K562 (cell line): Measurements from ENCODE around the gene RPL10A. TPM values are rescaled to one million over a fixed set of nuclear protein-coding genes. Genes with fewer than 3 reads are reported as not detected.

Source experiments
- CREM ChIP-seq: IDR thresholded peaks from 2 replicates; pipeline ENCODE4 v1.6.1; 2014; ENCODE audit warnings: antibody characterized with exemption, low read depth
- DIDO1 ChIP-seq: fragments of 450-650 bp; IDR thresholded peaks from 2 replicates; pipeline ENCODE4 v1.6.1; 2016; ENCODE audit warnings: low read depth, missing biosample characterization, missing genetic modification characterization
- EWSR1 ChIP-seq: fragments of 450-650 bp; IDR thresholded peaks from 2 replicates; pipeline ENCODE4 v1.6.1; 2018; ENCODE audit warnings: borderline replicate concordance, mild to moderate bottlenecking, low read depth, moderate library complexity; ENCODE audit not compliant: partially characterized antibody
- FOXM1 ChIP-seq, 2 experiments: fragments of 450-650 bp in 1 of 2; sonication (generic) in 1 of 2; formaldehyde crosslinking in 1 of 2; IDR thresholded peaks; 2 replicates each; pipeline versions ENCODE4 v1.6.1 to v1.9.0; 2017 to 2022; ENCODE audit warnings: low read depth in 2 of 2, mild to moderate bottlenecking in 2 of 2, missing genetic modification reagents in 1 of 2, moderate library complexity in 1 of 2
- MTA3 ChIP-seq: fragments of 450-650 bp; formaldehyde crosslinking; IDR thresholded peaks from 2 replicates; pipeline ENCODE4 v1.6.1; 2017; ENCODE audit warnings: mild to moderate bottlenecking, borderline replicate concordance
- NR2C1 ChIP-seq, 2 experiments: fragments of 450-650 bp; IDR thresholded peaks; 2 replicates each; pipeline ENCODE4 v1.6.1; 2017; ENCODE audit warnings: mild to moderate bottlenecking in 2 of 2, antibody characterized with exemption in 1 of 2, inconsistent platforms in 1 of 2, missing compliant biosample characterization in 1 of 2, missing genetic modification characterization in 1 of 2
- NRF1 ChIP-seq, 2 experiments: fragments of 450-650 bp; IDR thresholded peaks in 1 of 2; conservative IDR thresholded peaks in 1 of 2; 2 replicates each; pipeline ENCODE4 v1.6.1; 2014; ENCODE audit warnings: mild to moderate bottlenecking in 2 of 2
- RBFOX2 ChIP-seq: fragments of 200-400 bp; formaldehyde crosslinking; IDR thresholded peaks from 2 replicates; pipeline ENCODE4 v1.6.1; 2017; ENCODE audit warnings: low read depth, mild to moderate bottlenecking, low read length, moderate library complexity
- SIN3A ChIP-seq, 2 experiments: fragments of 150-350 bp in 1 of 2; IDR thresholded peaks; 2 replicates each; pipeline ENCODE4 v1.6.1; 2011 to 2016; ENCODE audit warnings: borderline replicate concordance in 2 of 2, low read depth in 2 of 2, low read length in 2 of 2, mild to moderate bottlenecking in 2 of 2, moderate library complexity in 2 of 2; ENCODE audit not compliant: control insufficient read depth in 1 of 2
- STAG1 ChIP-seq: sonication (generic); formaldehyde crosslinking; IDR thresholded peaks from 2 replicates; pipeline ENCODE4 v1.5.0; 2020; ENCODE audit warnings: missing genetic modification reagents, borderline replicate concordance
- TAF1 ChIP-seq: IDR thresholded peaks from 2 replicates; pipeline ENCODE4 v1.6.1; 2011; ENCODE audit warnings: mild to moderate bottlenecking, low read length, moderate library complexity; ENCODE audit not compliant: insufficient read depth, control insufficient read depth, severe bottlenecking; ENCODE audit errors: extremely low read depth
- TCF3 ChIP-seq: sonication (generic); formaldehyde crosslinking; IDR thresholded peaks from 2 replicates; pipeline ENCODE4 v1.4.0; 2020; ENCODE audit warnings: mild to moderate bottlenecking, missing genetic modification reagents
- TEAD1 ChIP-seq, 2 experiments: fragments of 450-650 bp in 1 of 2; sonication (generic) in 1 of 2; formaldehyde crosslinking; IDR thresholded peaks; 2 replicates each; pipeline versions ENCODE4 v1.4.0 to v1.8.0; 2020 to 2022; ENCODE audit warnings: mild to moderate bottlenecking in 2 of 2, missing genetic modification reagents in 1 of 2
- ZKSCAN3 ChIP-seq: fragments of 250-450 bp; sonication (Bioruptor Pico); IDR thresholded peaks from 2 replicates; pipeline ENCODE4 v1.4.0; 2020
- ZNF445 ChIP-seq: fragments of 250-450 bp; sonication (Bioruptor Pico); IDR thresholded peaks from 2 replicates; pipeline ENCODE4 v1.4.0; 2020; ENCODE audit warnings: low read depth, mild to moderate bottlenecking, moderate library complexity
- ZNF551 ChIP-seq: fragments of 250-450 bp; sonication (Bioruptor Pico); IDR thresholded peaks from 2 replicates; pipeline ENCODE4 v1.5.0; 2021; ENCODE audit warnings: mild to moderate bottlenecking, moderate library complexity
- ZNF75A ChIP-seq: fragments of 450-650 bp; formaldehyde crosslinking; IDR thresholded peaks from 2 replicates; pipeline ENCODE4 v1.4.0; 2020; ENCODE audit warnings: mild to moderate bottlenecking
- polyA plus RNA-seq, 8 experiments: library from polyadenylated mRNA; depleted of rRNA in 4 of 8; stranded (reverse) in 5 of 8; unstranded in 3 of 8; fragments of >200 nt; fragmentation: Nextera tagmentation in 2 of 8; fragmentation: Illumina TruSeq in 1 of 8; extraction: Ambion mirVana in 2 of 8; extraction: Trizol in 1 of 8; gene quantifications; 2 replicates each; pipeline versions ENCODE4 v1.2.1 to v1.2.3, GENCODE V29; 2011 to 2014; ENCODE audit warnings: inconsistent platforms in 1 of 8, missing spikeins in 1 of 8
- total RNA-seq, 7 experiments: library from RNA; depleted of rRNA in 6 of 7; stranded (reverse); fragments of >200 nt in 6 of 7; fragmentation: Illumina TruSeq in 2 of 7; extraction: Trizol in 2 of 7; gene quantifications; 2 replicates each; pipeline versions ENCODE4 v1.2.1 to v1.2.3, GENCODE V29; 2011 to 2021; ENCODE audit warnings: low replicate concordance in 1 of 7
- TF ChIP-seq, protein P1 (sequence below): fragments of 450-650 bp; IDR thresholded peaks from 2 replicates; pipeline ENCODE4 v1.6.1; 2016; ENCODE audit warnings: borderline replicate concordance
- TF ChIP-seq, protein P2 (sequence below): fragments of 450-650 bp; IDR thresholded peaks from 2 replicates; pipeline ENCODE4 v1.6.1; 2014; ENCODE audit warnings: low read depth, mild to moderate bottlenecking, moderate library complexity, borderline replicate concordance
- TF ChIP-seq, protein P3 (sequence below), 2 experiments: fragments of 200-800 bp in 1 of 2; sonication (Bioruptor generic) in 1 of 2; sonication (generic) in 1 of 2; formaldehyde crosslinking in 1 of 2; IDR thresholded peaks in 1 of 2; conservative IDR thresholded peaks in 1 of 2; 2 replicates each; pipeline versions ENCODE4 v1.5.0 to v1.6.1; 2016 to 2020; ENCODE audit warnings: missing compliant biosample characterization in 1 of 2, missing genetic modification characterization in 1 of 2, missing genetic modification reagents in 1 of 2

Gene RPL10A
- total and polyA plus RNA-seq, 9 of the 15 experiments (the other 6 are each of a cell fraction or from before 2014, with no cell fraction given), result 1,589 to 3,237 (median 2,116) TPM

DNA sequence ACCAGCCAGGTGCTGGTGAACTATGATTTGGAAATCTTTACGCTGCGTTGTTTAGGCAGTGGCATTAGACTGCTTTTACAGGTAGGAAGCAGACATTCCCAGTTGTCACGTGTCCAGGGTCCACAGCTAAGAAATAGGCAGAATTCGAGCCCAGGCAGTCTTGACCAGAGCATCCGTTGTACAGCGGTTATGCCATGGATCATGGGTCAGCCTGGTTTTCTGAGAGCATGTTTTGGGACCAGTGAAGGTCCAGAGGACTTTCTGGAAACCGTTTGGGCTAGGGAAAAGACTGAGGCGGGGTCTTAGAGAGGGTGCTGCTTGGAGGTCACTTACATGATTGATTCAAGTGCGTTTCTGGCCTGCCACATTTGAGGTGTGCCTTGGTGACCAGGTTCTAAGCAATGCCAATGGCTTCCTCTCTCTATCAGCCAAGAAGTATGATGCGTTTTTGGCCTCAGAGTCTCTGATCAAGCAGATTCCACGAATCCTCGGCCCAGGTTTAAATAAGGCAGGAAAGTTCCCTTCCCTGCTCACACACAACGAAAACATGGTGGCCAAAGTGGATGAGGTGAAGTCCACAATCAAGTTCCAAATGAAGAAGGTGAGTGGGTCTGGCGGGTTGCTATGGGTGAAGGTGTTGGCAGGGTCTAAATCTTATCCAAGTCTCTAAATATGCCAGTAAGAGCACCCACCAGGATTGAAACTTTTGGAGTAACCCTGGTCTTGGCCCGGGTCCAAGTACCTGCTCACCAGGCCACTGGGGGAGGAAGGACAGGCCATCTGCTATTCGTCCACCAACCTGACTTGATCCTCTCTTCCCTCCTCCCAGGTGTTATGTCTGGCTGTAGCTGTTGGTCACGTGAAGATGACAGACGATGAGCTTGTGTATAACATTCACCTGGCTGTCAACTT lies 1.8 kb downstream of the RPL10A start (continued):
- TF ChIP-seq NR2C1 (IDR thresholded peaks at IDR 0.05), result no peak
- TF ChIP-seq NR2C1 (tag; IDR thresholded peaks at IDR 0.05), result no peak
- 0 out of 2 replicates have a peak, but pooled peaks have one; percentile 26 for TF ChIP-seq TCF3 (CRISPR knock-in tag)
- no peak for TF ChIP-seq STAG1 (CRISPR knock-in tag)
- TF ChIP-seq ZNF75A (CRISPR knock-in tag), result no peak
- TF ChIP-seq DIDO1, result no peak
- TF ChIP-seq, protein P1, sequence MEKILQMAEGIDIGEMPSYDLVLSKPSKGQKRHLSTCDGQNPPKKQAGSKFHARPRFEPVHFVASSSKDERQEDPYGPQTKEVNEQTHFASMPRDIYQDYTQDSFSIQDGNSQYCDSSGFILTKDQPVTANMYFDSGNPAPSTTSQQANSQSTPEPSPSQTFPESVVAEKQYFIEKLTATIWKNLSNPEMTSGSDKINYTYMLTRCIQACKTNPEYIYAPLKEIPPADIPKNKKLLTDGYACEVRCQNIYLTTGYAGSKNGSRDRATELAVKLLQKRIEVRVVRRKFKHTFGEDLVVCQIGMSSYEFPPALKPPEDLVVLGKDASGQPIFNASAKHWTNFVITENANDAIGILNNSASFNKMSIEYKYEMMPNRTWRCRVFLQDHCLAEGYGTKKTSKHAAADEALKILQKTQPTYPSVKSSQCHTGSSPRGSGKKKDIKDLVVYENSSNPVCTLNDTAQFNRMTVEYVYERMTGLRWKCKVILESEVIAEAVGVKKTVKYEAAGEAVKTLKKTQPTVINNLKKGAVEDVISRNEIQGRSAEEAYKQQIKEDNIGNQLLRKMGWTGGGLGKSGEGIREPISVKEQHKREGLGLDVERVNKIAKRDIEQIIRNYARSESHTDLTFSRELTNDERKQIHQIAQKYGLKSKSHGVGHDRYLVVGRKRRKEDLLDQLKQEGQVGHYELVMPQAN, result peak; percentile 17; the same call in 1 of the 2 replicates
- TF ChIP-seq MTA3, result 0 out of 2 replicates have a peak, but pooled peaks have one; percentile 11
- no peak for TF ChIP-seq ZNF445 (CRISPR knock-in tag)
- TF ChIP-seq, protein P2, sequence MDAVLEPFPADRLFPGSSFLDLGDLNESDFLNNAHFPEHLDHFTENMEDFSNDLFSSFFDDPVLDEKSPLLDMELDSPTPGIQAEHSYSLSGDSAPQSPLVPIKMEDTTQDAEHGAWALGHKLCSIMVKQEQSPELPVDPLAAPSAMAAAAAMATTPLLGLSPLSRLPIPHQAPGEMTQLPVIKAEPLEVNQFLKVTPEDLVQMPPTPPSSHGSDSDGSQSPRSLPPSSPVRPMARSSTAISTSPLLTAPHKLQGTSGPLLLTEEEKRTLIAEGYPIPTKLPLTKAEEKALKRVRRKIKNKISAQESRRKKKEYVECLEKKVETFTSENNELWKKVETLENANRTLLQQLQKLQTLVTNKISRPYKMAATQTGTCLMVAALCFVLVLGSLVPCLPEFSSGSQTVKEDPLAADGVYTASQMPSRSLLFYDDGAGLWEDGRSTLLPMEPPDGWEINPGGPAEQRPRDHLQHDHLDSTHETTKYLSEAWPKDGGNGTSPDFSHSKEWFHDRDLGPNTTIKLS, result no peak
- peak in 1 of 2 experiments; percentile 72; a peak in 1 of 4 replicates for TF ChIP-seq TEAD1 (CRISPR knock-in tag; IDR thresholded peaks at IDR 0.05)
- no peak for TF ChIP-seq FOXM1 (IDR thresholded peaks at IDR 0.05; ENCODE audit: low read depth)
- TF ChIP-seq FOXM1 (CRISPR knock-in tag; IDR thresholded peaks at IDR 0.05; ENCODE audit: low read depth), result peak; percentile 58; the same call in 1 of the 2 replicates
- TF ChIP-seq, protein P3, sequence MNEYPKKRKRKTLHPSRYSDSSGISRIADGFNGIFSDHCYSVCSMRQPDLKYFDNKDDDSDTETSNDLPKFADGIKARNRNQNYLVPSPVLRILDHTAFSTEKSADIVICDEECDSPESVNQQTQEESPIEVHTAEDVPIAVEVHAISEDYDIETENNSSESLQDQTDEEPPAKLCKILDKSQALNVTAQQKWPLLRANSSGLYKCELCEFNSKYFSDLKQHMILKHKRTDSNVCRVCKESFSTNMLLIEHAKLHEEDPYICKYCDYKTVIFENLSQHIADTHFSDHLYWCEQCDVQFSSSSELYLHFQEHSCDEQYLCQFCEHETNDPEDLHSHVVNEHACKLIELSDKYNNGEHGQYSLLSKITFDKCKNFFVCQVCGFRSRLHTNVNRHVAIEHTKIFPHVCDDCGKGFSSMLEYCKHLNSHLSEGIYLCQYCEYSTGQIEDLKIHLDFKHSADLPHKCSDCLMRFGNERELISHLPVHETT (CRISPR knock-in tag; conservative IDR thresholded peaks at IDR 0.05 in 1 of 2, IDR thresholded peaks at IDR 0.05 in 1 of 2), result no peak
- TF ChIP-seq ZNF551 (CRISPR knock-in tag), result no peak
- no peak for TF ChIP-seq CREM
- TF ChIP-seq SIN3A (IDR thresholded peaks at IDR 0.05; ENCODE audit: borderline replicate concordance in 2 of 2, control insufficient read depth in 1 of 2, low read depth in 2 of 2, low read length in 2 of 2), result peak in 1 of 2 experiments; percentile 20; a peak in 1 of 4 replicates
- TF ChIP-seq EWSR1, result no peak
- peak; percentile 49 for TF ChIP-seq RBFOX2
- no peak for TF ChIP-seq ZKSCAN3 (CRISPR knock-in tag)
- TF ChIP-seq TAF1, result no peak
- TF ChIP-seq NRF1 (conservative IDR thresholded peaks at IDR 0.05 in 1 of 2, IDR thresholded peaks at IDR 0.05 in 1 of 2), result no peak
